B cell (primary cell): Measurements from ENCODE around the gene PGAP6.

Experiments used
- CTCF ChIP-seq: fragments of 200-600 bp; IDR thresholded peaks from one replicate; pipeline ENCODE4 v1.8.0; 2022; ENCODE audit warnings: antibody characterized with exemption, mild to moderate bottlenecking
- EZH2 ChIP-seq: IDR thresholded peaks from 2 replicates; pipeline ENCODE4 v1.6.1; 2012; ENCODE audit warnings: borderline replicate concordance, low read depth, mild to moderate bottlenecking, moderate library complexity, low read length; ENCODE audit not compliant: insufficient read depth, poor library complexity, severe bottlenecking

GRCh38 chr16:324201-324450 is 57.7 kb downstream of the PGAP6 start:
- TF ChIP-seq CTCF (no peak), EZH2 (no peak)
